A172 (cell line): ENCODE data around the gene GSTM2. TPM values are rescaled to one million over a fixed set of nuclear protein-coding genes. Genes with fewer than 3 reads are reported as not detected.
"Not testable (repeated sequence)": the region's sequence is repeated elsewhere in the genome, so short reads cannot be mapped to it uniquely, and the experiment has no call there.

Source experiments
- DNase-seq: peaks from one replicate; pipeline ENCODE4 v3.0.0-alpha.2; 2015; ENCODE audit warnings: low spot score
- total RNA-seq: library from RNA; depleted of rRNA; stranded (reverse); fragments of >200 nt; shearing (Covaris generic); gene quantifications from 2 replicates; pipeline ENCODE4 v1.2.3, GENCODE V29; 2014

GSTM2 gene
- total RNA-seq, 1 experiment from 2014 or later: 8.9 TPM

DNA sequence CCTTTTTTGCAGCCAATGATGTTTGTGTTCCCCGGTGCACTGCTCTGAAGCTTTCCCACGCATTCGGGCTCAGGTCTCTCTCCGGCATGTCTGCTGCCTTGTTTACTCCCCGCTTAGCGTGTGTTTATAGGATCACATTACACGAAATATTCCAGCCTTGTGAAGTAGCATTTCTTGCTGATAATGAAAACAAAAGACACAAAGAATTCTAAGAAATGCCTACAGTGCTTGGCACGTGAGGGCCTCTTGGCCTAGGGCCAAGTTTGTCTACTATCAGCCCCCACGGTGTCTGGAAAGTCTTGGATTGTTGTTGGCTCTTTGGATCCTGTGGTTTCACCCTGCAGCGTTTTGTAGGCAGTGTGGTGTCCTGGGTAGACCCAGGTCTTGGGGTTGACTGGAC, 23.2 kb upstream of the GSTM2 start:
- DNase-seq: no peak

- no peak for DNase-seq
These were observed 18.4 kb upstream of the GSTM2 start for GRCh38 chr1:109649491-109649914.

DNA sequence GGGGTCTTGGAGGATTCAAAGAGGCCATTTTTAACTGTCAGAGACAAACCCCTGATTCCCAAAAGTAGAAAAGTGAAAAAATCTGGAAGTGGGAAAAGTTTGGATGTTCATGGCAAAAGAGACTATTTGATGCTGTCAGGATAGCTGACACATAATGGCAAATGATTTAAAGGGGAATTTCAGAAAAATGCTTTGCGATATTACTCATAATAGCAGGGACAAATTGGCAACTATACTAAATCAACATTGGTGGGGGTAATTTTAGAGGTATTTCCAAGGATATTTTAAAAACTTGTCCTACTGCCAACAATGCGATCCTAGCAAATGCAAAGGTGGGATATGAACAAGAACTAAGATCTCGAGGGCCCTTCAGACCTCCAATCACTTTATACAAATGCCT, 17.2 kb upstream of the GSTM2 start:
- DNase-seq: peak; percentile 46

DNA sequence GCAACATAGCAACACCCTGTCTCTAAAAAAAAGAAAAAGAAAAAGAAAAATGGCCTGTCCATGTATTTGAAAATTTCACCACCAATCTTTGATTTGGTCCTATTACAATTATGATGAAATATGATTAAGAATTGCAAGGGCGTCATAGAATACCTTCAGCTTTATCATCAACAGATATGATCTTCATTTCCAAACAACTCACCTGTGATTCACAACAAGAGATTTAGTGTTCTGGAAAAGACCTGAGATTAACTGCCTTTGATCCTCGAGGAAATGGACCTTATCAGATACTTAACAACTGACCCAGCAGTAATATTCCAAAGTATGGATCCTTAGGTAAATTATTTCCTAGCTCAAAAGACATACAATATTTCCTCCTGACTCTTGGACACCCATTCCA, 15.5 kb upstream of the GSTM2 start:
- DNase-seq: no peak

DNA sequence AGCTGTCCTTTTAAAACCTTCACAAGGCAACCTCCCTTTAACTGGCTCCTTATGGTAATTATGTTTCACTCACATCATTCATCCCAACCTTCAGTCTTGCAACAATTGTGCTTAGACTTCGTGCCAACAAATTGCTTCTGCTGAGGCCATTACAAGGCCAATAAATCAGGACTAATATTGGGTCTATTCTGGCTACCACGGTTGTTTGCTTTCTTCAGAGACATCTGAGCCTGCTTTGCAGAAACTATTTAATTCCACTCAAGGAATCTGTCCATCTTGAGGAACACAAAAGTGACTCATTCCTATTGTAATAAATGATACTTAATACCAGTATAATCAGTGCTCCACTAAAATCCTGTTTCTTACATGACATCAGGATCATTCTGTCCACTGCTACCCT, 14.6 kb upstream of the GSTM2 start:
- no peak for DNase-seq

GRCh38 chr1:109654519-109654918, 13.3 kb upstream of the GSTM2 start:
- DNase-seq: no peak

DNA sequence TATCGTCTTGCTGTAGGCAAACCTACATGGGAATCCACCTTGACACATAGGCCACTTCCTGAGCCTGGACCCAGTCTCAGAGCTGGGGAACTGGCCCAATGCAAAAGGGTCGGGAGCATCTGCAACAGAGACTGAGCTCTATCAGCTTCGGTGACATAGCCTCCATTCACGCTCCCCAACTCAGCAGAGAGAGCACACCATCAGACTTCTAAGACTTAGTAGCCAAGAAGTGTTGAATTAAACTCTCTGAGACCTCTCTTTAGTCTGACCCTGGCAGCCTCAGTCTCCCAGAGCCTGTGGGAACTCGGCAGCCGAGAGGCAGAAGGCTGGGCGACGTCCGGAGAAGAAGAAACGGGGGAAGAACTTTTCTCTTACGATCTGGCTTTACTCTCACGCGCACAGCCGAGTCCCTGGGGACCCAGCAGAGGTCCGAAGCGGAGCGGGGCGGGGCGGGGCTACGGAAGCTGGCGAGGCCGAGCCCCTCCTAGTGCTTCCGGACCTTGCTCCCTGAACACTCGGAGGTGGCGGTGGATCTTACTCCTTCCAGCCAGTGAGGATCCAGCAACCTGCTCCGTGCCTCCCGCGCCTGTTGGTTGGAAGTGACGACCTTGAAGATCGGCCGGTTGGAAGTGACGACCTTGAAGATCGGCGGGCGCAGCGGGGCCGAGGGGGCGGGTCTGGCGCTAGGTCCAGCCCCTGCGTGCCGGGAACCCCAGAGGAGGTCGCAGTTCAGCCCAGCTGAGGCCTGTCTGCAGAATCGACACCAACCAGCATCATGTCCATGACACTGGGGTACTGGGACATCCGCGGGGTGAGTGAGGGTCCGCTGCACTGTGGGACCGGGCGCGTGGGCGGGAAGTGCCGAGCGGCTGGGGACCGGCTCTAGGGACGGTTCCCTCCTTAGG, 12.0 kb upstream of the GSTM2 start, which contains the start of gene GSTM4:
Gene GSTM4, plus strand, starts transcription at position 485 of the 905 bp plus-strand sequence. Its CDS starts 291 bp downstream, at position 776.
- peak; percentile 68 for DNase-seq

DNA sequence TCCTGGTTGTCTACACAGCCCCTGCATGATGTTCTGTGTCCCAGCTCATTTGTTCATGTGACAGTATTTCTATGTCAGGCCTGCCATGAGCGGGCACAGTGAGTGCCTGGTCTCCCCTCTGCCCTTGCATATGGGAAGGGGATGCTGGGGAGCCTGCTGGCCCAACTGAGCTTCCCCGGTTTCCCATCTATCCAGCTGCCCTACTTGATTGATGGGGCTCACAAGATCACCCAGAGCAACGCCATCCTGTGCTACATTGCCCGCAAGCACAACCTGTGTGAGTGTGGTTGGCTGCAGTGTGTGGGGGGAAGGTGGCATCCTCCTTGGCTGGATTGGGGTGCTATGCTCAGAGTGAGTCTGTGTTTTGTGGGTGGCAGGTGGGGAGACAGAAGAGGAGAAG, 10.5 kb upstream of the GSTM2 start:
- no peak for DNase-seq

DNA sequence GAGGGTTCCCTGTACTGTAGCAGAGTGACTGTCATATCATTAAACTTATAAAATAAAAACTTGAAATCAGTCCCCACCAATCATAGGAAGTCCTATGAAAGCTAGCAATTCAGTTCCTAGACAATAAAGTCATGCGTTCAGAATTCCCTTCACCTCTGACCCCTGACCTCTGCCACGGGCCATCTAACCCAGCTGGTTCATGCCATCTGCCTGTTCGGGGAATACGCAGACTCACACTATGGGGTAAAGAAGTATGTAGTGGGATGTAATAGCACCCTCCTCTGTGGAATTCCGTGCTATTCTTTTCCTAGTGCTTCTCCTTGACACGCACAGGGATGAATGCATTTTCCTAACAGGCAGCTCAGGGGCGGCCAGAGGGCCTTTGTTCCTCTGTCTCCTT, 9.9 kb upstream of the GSTM2 start:
- DNase-seq: no peak

GRCh38 chr1:109658533-109659042, 9.3 kb upstream of the GSTM2 start:
- DNase-seq: no peak

- peak; percentile 58 for DNase-seq
These were observed 8.7 kb upstream of the GSTM2 start for GRCh38 chr1:109659145-109659544.

- DNase-seq: no peak
These were observed 7.7 kb upstream of the GSTM2 start for GRCh38 chr1:109659997-109660690.

GRCh38 chr1:109660691-109661026, 7.2 kb upstream of the GSTM2 start:
- DNase-seq: not testable (repeated sequence)

GRCh38 chr1:109661391-109661790, 6.5 kb upstream of the GSTM2 start:
- no peak for DNase-seq

DNA sequence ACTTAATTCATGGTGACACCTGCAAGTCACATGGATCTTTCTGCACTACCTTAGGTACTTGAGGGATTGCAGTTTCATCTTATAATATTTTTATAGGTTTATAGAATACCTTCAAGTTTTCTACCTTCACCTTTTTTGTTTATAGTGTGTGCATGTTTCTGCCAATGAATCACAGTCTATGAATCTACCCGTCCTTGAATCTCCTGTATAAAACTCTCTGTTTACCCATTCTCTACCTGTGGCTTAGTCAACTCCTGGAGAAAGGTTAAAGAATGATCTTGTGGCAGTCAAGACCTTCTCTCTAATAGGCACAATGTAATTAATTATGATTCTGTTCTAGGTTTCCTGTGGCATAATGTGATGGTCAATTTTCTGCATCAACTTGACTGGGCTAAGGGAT, 3.2 kb upstream of the GSTM2 start:
- no peak for DNase-seq

GRCh38 chr1:109668123-109668775, 392 bp downstream of the GSTM2 start:
- DNase-seq: no peak

DNA sequence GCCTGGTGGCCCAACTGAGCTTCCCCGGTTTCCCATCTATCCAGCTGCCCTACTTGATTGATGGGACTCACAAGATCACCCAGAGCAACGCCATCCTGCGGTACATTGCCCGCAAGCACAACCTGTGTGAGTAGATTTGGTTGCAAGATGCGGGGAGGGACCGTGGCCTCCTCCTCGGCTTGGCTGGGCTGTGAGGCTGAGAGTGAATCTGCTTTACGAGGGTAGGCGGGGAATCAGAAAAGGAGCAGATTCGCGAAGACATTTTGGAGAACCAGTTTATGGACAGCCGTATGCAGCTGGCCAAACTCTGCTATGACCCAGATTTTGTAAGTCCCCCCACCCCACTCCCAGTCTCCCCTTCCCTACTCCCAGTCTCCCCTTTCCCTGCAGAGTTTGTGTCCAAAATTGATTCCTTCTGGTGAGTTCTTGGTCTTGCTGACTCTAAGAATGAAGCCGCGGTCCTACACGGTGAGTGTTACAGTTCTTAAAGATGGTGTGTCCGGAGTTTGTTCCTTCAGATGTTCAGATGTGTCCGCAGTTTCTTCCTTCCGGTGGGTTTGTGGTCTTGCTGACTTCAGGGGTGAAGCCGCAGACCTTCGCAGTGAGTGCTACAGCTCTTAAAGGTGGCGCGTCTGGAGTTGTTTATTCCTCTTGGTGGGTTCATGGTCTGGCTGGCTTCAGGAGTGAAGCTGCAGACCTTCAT, 1.5 kb downstream of the GSTM2 start:
- DNase-seq: no peak

- not testable (repeated sequence) for DNase-seq
These were observed 2.1 kb downstream of the GSTM2 start for GRCh38 chr1:109669949-109670302.

DNA sequence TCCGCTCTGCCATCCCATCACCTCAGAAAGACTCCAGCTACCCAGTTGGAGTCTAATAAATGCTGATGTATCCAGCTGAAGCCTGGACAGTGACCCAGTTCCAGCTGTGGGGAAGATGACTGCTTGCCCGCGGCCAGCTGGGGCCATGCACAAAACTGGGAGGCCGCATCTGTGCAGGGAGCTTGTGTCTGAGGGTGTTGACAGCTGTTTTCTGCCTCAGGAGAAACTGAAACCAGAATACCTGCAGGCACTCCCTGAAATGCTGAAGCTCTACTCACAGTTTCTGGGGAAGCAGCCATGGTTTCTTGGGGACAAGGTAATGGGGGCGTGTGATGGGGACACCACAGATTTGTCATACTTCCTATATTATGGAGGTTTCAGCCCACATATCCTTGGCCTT, 3.2 kb downstream of the GSTM2 start:
- no peak for DNase-seq

- not testable (repeated sequence) for DNase-seq
These were observed 6.0 kb downstream of the GSTM2 start for GRCh38 chr1:109673861-109674260.

DNA sequence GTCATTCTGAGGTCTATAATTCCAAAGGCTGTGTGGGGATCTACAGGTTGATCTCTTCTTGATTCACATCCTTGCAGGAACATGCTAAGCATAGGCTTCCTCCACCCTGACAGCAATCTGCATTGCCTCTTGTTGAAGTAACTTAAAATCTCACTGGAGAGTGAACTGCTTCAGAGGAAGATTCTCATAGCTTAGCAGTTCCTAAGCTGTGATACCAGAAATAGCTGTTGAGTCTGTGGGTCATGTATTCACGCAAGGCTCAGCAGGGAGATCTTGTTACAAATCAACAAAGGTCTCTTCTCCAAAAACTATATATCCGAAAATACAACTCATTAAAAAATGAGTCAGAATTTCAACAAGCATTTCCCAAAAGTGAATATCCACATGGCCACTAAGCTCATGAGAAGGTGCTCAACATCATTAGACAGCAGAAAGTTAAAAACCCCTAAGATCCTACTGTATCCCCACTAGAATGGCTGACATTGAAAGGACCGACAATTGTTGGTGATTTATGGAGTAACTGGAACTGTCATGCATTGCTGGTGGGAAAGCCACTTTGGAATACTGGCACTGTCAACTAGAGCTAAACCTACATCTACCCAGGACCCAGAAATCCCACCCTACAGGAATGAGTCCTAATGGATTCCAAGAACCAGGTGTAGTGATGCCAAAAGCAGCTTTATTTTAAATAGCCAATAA, 9.0 kb downstream of the GSTM2 start:
- DNase-seq: not testable (repeated sequence)
